Measurements from ENCODE around the gene DFFB.

- TF ChIP-seq, protein P1, sequence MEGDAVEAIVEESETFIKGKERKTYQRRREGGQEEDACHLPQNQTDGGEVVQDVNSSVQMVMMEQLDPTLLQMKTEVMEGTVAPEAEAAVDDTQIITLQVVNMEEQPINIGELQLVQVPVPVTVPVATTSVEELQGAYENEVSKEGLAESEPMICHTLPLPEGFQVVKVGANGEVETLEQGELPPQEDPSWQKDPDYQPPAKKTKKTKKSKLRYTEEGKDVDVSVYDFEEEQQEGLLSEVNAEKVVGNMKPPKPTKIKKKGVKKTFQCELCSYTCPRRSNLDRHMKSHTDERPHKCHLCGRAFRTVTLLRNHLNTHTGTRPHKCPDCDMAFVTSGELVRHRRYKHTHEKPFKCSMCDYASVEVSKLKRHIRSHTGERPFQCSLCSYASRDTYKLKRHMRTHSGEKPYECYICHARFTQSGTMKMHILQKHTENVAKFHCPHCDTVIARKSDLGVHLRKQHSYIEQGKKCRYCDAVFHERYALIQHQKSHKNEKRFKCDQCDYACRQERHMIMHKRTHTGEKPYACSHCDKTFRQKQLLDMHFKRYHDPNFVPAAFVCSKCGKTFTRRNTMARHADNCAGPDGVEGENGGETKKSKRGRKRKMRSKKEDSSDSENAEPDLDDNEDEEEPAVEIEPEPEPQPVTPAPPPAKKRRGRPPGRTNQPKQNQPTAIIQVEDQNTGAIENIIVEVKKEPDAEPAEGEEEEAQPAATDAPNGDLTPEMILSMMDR (IDR thresholded peaks at IDR 0.05) = no peak
- TF ChIP-seq POLR2A (IDR thresholded peaks at IDR 0.05) (no peak), EP300 (IDR thresholded peaks at IDR 0.05) (no peak)
Measured at GRCh38 chr1:3922851-3923250, 65.6 kb downstream of the DFFB start.
